Fibroblast of skin of abdomen (primary cell): ENCODE results near the gene ITGBL1.
"Not testable (repeated sequence)": the region's sequence is repeated elsewhere in the genome, so short reads cannot be mapped to it uniquely, and the experiment has no call there.

Source experiments
- DNase-seq: peaks from one replicate; pipeline ENCODE4 v3.0.0-alpha.2; 2013

Gene ITGBL1

GRCh38 chr13:101514695-101515275 lies 62.3 kb downstream of the ITGBL1 start:
- peak; percentile 65 for DNase-seq

- DNase-seq: no peak
These were observed 63.0 kb downstream of the ITGBL1 start for GRCh38 chr13:101515504-101515903.

- DNase-seq: no peak
These were observed 63.8 kb downstream of the ITGBL1 start for GRCh38 chr13:101516262-101516661.

- peak; percentile 88 for DNase-seq
These were observed 68.2 kb downstream of the ITGBL1 start for GRCh38 chr13:101520672-101521071.

- no peak for DNase-seq
These were observed 68.9 kb downstream of the ITGBL1 start for GRCh38 chr13:101521371-101521770.

GRCh38 chr13:101522607-101523006 lies 70.1 kb downstream of the ITGBL1 start:
- DNase-seq: no peak

GRCh38 chr13:101523154-101524131 lies 71.0 kb downstream of the ITGBL1 start:
- DNase-seq: peak; percentile 87

- peak; percentile 60 for DNase-seq
These were observed 74.7 kb downstream of the ITGBL1 start for GRCh38 chr13:101527130-101527529.

- DNase-seq: peak; percentile 89
These were observed 76.9 kb downstream of the ITGBL1 start for GRCh38 chr13:101529422-101529821.

- DNase-seq: no peak
These were observed 77.8 kb downstream of the ITGBL1 start for GRCh38 chr13:101530293-101530692.

GRCh38 chr13:101535192-101535746 lies 82.8 kb downstream of the ITGBL1 start:
- DNase-seq: peak; percentile 39

- no peak for DNase-seq
These were observed 83.6 kb downstream of the ITGBL1 start for GRCh38 chr13:101536079-101536478.

- DNase-seq: not testable (repeated sequence)
These were observed 92.1 kb downstream of the ITGBL1 start for GRCh38 chr13:101544544-101544943.

GRCh38 chr13:101544979-101545378 lies 92.5 kb downstream of the ITGBL1 start:
- no peak for DNase-seq

- DNase-seq: no peak
These were observed 93.0 kb downstream of the ITGBL1 start for GRCh38 chr13:101545521-101545920.

GRCh38 chr13:101552286-101552685 lies 99.8 kb downstream of the ITGBL1 start:
- no peak for DNase-seq

- peak; percentile 86 for DNase-seq
These were observed 100.3 kb downstream of the ITGBL1 start for GRCh38 chr13:101552786-101553185.

GRCh38 chr13:101554420-101555125 lies 102.1 kb downstream of the ITGBL1 start:
- DNase-seq: peak; percentile 22

GRCh38 chr13:101555610-101556009 lies 103.1 kb downstream of the ITGBL1 start:
- no peak for DNase-seq

- DNase-seq: peak; percentile 79
These were observed 104.2 kb downstream of the ITGBL1 start for GRCh38 chr13:101556676-101557123.

GRCh38 chr13:101565317-101565716 lies 112.8 kb downstream of the ITGBL1 start:
- DNase-seq: no peak

- no peak for DNase-seq
These were observed 115.4 kb downstream of the ITGBL1 start for GRCh38 chr13:101567841-101568240.

- no peak for DNase-seq
These were observed 117.3 kb downstream of the ITGBL1 start for GRCh38 chr13:101569807-101570206.
